Lung (tissue), 12 donors: Measurements from ENCODE around the gene ZMYND12. TPM values are rescaled to one million over a fixed set of nuclear protein-coding genes. Genes with fewer than 3 reads are reported as not detected.
"Not testable (repeated sequence)": the region's sequence is repeated elsewhere in the genome, so short reads cannot be mapped to it uniquely, and the experiment has no call there.

Source experiments
- ATAC-seq: fragments of 200-7000 bp; cut with Tn5 transposase; one replicate; pipeline ENCODE4 v1.9.1; 2020; ENCODE audit warnings: moderate number of reproducible peaks; ENCODE audit not compliant: insufficient read depth, low FRiP score
- DNase-seq, 3 donors: peaks; one replicate each; pipeline ENCODE4 v3.0.0-alpha.2; 2013 to 2017
- H3K27ac ChIP-seq, 2 donors: one replicate each; pipeline ENCODE4 v1.5.1; 2013; ENCODE audit warnings: mild to moderate bottlenecking in 2 of 2, moderate library complexity in 2 of 2, control low read depth in 1 of 2, inconsistent platforms in 1 of 2, low read depth in 1 of 2, low read length in 1 of 2
- H3K27me3 ChIP-seq, 3 donors: one replicate each; pipeline ENCODE4 v1.5.1; 2013; ENCODE audit warnings: low read length in 2 of 3; ENCODE audit not compliant: control insufficient read depth in 3 of 3, insufficient read depth in 3 of 3
- H3K36me3 ChIP-seq, 4 donors: one replicate each; pipeline ENCODE4 v1.5.1; 2013; ENCODE audit warnings: low read length in 4 of 4, mild to moderate bottlenecking in 1 of 4, moderate library complexity in 1 of 4; ENCODE audit not compliant: control insufficient read depth in 4 of 4, insufficient read depth in 4 of 4
- H3K4me1 ChIP-seq, 5 donors: one replicate each; pipeline ENCODE4 v1.5.1; 2013; ENCODE audit warnings: low read length in 5 of 5, mild to moderate bottlenecking in 2 of 5, moderate library complexity in 1 of 5; ENCODE audit not compliant: control insufficient read depth in 5 of 5, insufficient read depth in 5 of 5
- H3K4me3 ChIP-seq: one replicate; pipeline ENCODE4 v1.5.1; 2013; ENCODE audit warnings: mild to moderate bottlenecking, control low read depth, moderate library complexity
- H3K9ac ChIP-seq, 2 donors: one replicate each; pipeline ENCODE4 v1.5.1; 2013; ENCODE audit warnings: low read length in 2 of 2, control low read depth in 1 of 2; ENCODE audit not compliant: insufficient read depth in 1 of 2
- H3K9me3 ChIP-seq, 4 donors: one replicate each; pipeline ENCODE4 v1.5.1; 2013; ENCODE audit warnings: low read length in 3 of 4, mild to moderate bottlenecking in 1 of 4, moderate library complexity in 1 of 4; ENCODE audit not compliant: control insufficient read depth in 4 of 4, insufficient read depth in 3 of 4
- CTCF ChIP-seq: IDR thresholded peaks from 2 replicates; pipeline ENCODE4 v1.5.1; 2012; ENCODE audit warnings: mild to moderate bottlenecking; ENCODE audit errors: control extremely low read depth, extremely low read depth
- WGBS, 2 donors: extraction: QIAGEN DNeasy Blood & Tissue Kit; methylation state at CpG; one replicate each; pipeline ENCODE4 v1.1.7; 2013; 5-methylcytosine and 5-hydroxymethylcytosine counted together
- polyA plus RNA-seq, 2 donors: library from polyadenylated mRNA; stranded (reverse); fragments of 200-250 nt; gene quantifications; one replicate each; pipeline ENCODE4 v1.2.1, GENCODE V29; 2013
- total RNA-seq, 2 donors: library from RNA; depleted of rRNA in 1 of 2; stranded (reverse); fragments of >200 nt in 1 of 2; gene quantifications; one replicate each; pipeline ENCODE4 v1.2.1, GENCODE V29; 2014 to 2021
- donor health status: control.
- donor health status: control.
- donor health status: Bipolar disorder and iron deficiency.
- donor health status: healthy.
- donor health status: DM: yes; HTN: yes; CAD: no.

Gene ZMYND12
- total and polyA plus RNA-seq, 4 donors, result 3.9 to 9.1 (median 6.0) TPM

DNA sequence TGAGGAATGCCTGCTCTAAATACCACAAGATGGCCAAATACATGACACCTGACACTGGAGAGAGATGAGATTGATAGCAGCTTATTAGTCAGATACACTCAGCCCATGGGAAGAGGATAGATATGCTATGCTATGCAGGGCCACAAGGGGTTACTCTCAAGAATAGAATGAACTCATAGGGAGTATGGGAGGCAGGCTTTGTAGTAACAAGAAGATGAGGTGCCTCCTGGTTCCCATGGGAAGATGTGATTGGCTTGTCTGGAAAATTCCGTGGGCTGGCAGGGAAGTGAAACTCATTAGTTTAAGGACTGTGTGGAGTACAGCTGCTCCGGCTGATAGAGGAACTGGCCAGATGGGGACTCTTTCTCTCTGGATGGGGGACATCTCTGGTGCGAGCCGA lies 23.8 kb upstream of the ZMYND12 start:
- 71% methylated on average over 4 of the region's 4 CpGs for WGBS, 2 donors
- Histone ChIP-seq H3K4me3 (no peak overlapping the region), H3K9ac (no peak overlapping the region), H3K9me3 (no peaks in the 10 kb centered on the region), H3K36me3 (peaks cover 0 to 9% (median 5%) of the 10 kb centered on the region in 4 donors), H3K27me3 (no peaks in the 10 kb centered on the region), H3K27ac (no peak overlapping the region), H3K4me1 (peaks cover 0 to 7% (median 0%) of the 10 kb centered on the region in 5 donors)
- DNase-seq (peak in 1 of 3 donors; percentile 2), ATAC-seq (no peak)
- no peak for TF ChIP-seq CTCF

DNA sequence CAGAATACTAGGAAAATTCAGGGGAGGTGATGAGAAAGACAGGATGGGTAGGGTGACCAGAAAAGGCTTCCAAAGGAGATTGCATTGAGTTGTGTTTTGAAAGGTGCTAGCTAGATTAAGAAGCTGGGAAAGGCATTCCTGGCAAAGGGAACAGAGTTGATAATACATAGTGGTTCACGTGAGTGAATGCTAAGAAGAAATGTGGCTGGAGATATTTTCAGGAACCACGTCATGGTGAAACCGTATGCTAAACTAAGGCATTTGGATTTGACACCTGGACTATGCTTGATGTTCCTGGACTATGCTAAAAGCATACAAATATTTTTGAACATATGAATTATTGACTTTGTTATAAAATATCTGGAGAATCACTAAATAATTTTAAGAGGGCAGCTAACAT lies 22.0 kb upstream of the ZMYND12 start:
- H3K9ac ChIP-seq, result no peak overlapping the region
- 94 to 97% methylated on average over 3 of the region's 3 CpGs for WGBS, 2 donors
- H3K27ac ChIP-seq, result no peak overlapping the region
- ATAC-seq (no peak), DNase-seq (no peak)
- no peak for TF ChIP-seq CTCF
- H3K4me3 ChIP-seq, result no peak overlapping the region
- peaks cover 0 to 3% (median under 1%) of the 10 kb centered on the region in 4 donors for H3K36me3 ChIP-seq
- H3K4me1 ChIP-seq, result peaks cover 0 to 7% (median 0%) of the 10 kb centered on the region in 5 donors
- no peaks in the 10 kb centered on the region for H3K9me3 ChIP-seq
- H3K27me3 ChIP-seq, result no peaks in the 10 kb centered on the region

GRCh38 chr1:42477354-42477753 lies 21.5 kb upstream of the ZMYND12 start:
- H3K4me3 ChIP-seq, ATAC-seq, DNase-seq, H3K9me3 ChIP-seq, H3K9ac ChIP-seq, H3K36me3 ChIP-seq, H3K4me1 ChIP-seq, H3K27ac ChIP-seq, H3K27me3 ChIP-seq: not testable (repeated sequence)
- WGBS, 2 donors, result 90 to 95% methylated on average over 4 of the region's 4 CpGs

- DNase-seq, result no peak
- no peak overlapping the region for H3K4me3 ChIP-seq
- H3K9me3 ChIP-seq, result no peaks in the 10 kb centered on the region
- no peak overlapping the region for H3K9ac ChIP-seq
- H3K27ac ChIP-seq, result no peak overlapping the region
- WGBS, 2 donors, result 93 to 98% methylated on average over 4 of the region's 4 CpGs
- peaks cover 0 to 7% (median 0%) of the 10 kb centered on the region in 5 donors for H3K4me1 ChIP-seq
- no peaks in the 10 kb centered on the region for H3K27me3 ChIP-seq
- no peak for ATAC-seq
- no peak for TF ChIP-seq CTCF
- peaks cover 0 to 1% (median 0%) of the 10 kb centered on the region in 4 donors for H3K36me3 ChIP-seq
Observed at GRCh38 chr1:42476605-42477004, 20.8 kb upstream of the ZMYND12 start.
